Thyroid gland (tissue), 4 donors: ENCODE results near the gene FAM168B.

Source experiments
- POLR2A ChIP-seq, 2 donors: fragments of 450-650 bp; IDR thresholded peaks; one replicate each; pipeline ENCODE4 v1.6.1; 2017; ENCODE audit warnings: antibody characterized with exemption in 2 of 2, mild to moderate bottlenecking in 2 of 2, moderate library complexity in 1 of 2
- TF ChIP-seq, protein P1 (sequence below), 6 experiments: fragments of 200-600 bp in 3 of 6; fragments of 450-650 bp in 3 of 6; sonication (generic) in 3 of 6; IDR thresholded peaks; one replicate each; pipeline ENCODE4 v1.5.1; 2016 to 2019; ENCODE audit warnings: antibody characterized with exemption in 6 of 6, mild to moderate bottlenecking in 2 of 6, inconsistent platforms in 1 of 6, moderate library complexity in 1 of 6

DNA sequence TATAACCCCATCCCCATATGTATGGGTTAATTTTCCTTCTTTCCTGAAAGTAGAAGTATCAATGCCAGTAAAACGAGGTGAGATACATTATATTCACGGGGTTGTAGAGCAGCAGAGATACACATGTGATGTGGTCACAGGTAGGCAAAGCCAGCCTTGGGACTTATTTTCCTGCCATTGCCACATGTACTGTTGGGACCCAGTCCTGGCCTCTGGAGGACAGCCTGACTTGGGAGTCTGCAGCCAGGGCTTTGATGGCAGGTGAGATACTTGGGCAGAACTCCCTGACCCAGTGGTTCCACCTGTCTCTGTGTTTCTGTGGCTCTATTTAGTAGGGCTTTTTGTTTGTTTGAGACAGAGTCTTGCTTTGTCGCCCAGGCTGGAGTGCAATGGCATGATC is 29.9 kb upstream of the FAM168B start:
- TF ChIP-seq POLR2A (IDR thresholded peaks at IDR 0.05): no peak
- TF ChIP-seq, protein P1, sequence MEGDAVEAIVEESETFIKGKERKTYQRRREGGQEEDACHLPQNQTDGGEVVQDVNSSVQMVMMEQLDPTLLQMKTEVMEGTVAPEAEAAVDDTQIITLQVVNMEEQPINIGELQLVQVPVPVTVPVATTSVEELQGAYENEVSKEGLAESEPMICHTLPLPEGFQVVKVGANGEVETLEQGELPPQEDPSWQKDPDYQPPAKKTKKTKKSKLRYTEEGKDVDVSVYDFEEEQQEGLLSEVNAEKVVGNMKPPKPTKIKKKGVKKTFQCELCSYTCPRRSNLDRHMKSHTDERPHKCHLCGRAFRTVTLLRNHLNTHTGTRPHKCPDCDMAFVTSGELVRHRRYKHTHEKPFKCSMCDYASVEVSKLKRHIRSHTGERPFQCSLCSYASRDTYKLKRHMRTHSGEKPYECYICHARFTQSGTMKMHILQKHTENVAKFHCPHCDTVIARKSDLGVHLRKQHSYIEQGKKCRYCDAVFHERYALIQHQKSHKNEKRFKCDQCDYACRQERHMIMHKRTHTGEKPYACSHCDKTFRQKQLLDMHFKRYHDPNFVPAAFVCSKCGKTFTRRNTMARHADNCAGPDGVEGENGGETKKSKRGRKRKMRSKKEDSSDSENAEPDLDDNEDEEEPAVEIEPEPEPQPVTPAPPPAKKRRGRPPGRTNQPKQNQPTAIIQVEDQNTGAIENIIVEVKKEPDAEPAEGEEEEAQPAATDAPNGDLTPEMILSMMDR (IDR thresholded peaks at IDR 0.05): no peak
